H9 (cell line): Measurements from ENCODE around the gene CNNM4. TPM values are rescaled to one million over a fixed set of nuclear protein-coding genes. Genes with fewer than 3 reads are reported as not detected.
"Not testable (repeated sequence)": the region's sequence is repeated elsewhere in the genome, so short reads cannot be mapped to it uniquely, and the experiment has no call there.

Source experiments
- DNase-seq: peaks from one replicate; pipeline ENCODE4 v3.0.0-alpha.2; 2017
- H2AFZ ChIP-seq: one replicate; pipeline ENCODE4 v1.6.1; 2013; ENCODE audit warnings: mild to moderate bottlenecking, low read length, control low read depth, moderate library complexity
- H2AK5ac ChIP-seq: 2 replicates; pipeline ENCODE4 v1.6.1; 2013; ENCODE audit warnings: low read length, control low read depth, mixed read lengths; ENCODE audit not compliant: insufficient read length
- H2BK120ac ChIP-seq: one replicate; pipeline ENCODE4 v1.6.1; 2013; ENCODE audit warnings: low read depth, mild to moderate bottlenecking, low read length, control low read depth, inconsistent platforms; ENCODE audit not compliant: poor library complexity, severe bottlenecking
- H2BK12ac ChIP-seq: 2 replicates; pipeline ENCODE4 v1.6.1; 2013; ENCODE audit warnings: low read length, control low read depth, mixed read lengths, low read depth; ENCODE audit not compliant: insufficient read length
- H2BK15ac ChIP-seq: 2 replicates; pipeline ENCODE4 v1.6.1; 2013; ENCODE audit warnings: low read depth, low read length, control low read depth
- H2BK20ac ChIP-seq: one replicate; pipeline ENCODE4 v1.6.1; 2013; ENCODE audit warnings: low read depth, mild to moderate bottlenecking, low read length, control low read depth, inconsistent platforms; ENCODE audit not compliant: poor library complexity, severe bottlenecking
- H2BK5ac ChIP-seq: 2 replicates; pipeline ENCODE4 v1.6.1; 2013; ENCODE audit warnings: low read length, control low read depth, mixed read lengths; ENCODE audit not compliant: insufficient read length
- H3K14ac ChIP-seq: 2 replicates; pipeline ENCODE4 v1.6.1; 2013; ENCODE audit warnings: low read length, control low read depth; ENCODE audit not compliant: insufficient read depth
- H3K18ac ChIP-seq: 2 replicates; pipeline ENCODE4 v1.6.1; 2013; ENCODE audit warnings: low read depth, mild to moderate bottlenecking, mixed read lengths, low read length, control low read depth; ENCODE audit not compliant: insufficient read length
- H3K23ac ChIP-seq: 2 replicates; pipeline ENCODE4 v1.6.1; 2013; ENCODE audit warnings: low read length, control low read depth, mixed read lengths, low read depth; ENCODE audit not compliant: insufficient read length
- H3K23me2 ChIP-seq: 2 replicates; pipeline ENCODE4 v1.6.1; 2013; ENCODE audit warnings: low read depth, mild to moderate bottlenecking, mixed read lengths, low read length, control low read depth; ENCODE audit not compliant: insufficient read length, poor library complexity, severe bottlenecking
- H3K27ac ChIP-seq: 2 replicates; pipeline ENCODE4 v1.5.1; 2013; ENCODE audit warnings: low read length, control low read depth, mixed read lengths, low read depth; ENCODE audit not compliant: insufficient read length
- H3K27me3 ChIP-seq: 2 replicates; pipeline ENCODE4 v1.6.1; 2013; ENCODE audit warnings: low read length, control low read depth, inconsistent platforms; ENCODE audit not compliant: insufficient read depth
- H3K4ac ChIP-seq: 2 replicates; pipeline ENCODE4 v1.6.1; 2013; ENCODE audit warnings: low read depth, mild to moderate bottlenecking, control low read depth, inconsistent platforms, low read length, moderate library complexity
- H3K4me1 ChIP-seq: 2 replicates; pipeline ENCODE4 v1.6.1; 2013; ENCODE audit warnings: low read length, control low read depth, inconsistent platforms; ENCODE audit not compliant: insufficient read depth
- H3K4me2 ChIP-seq: 2 replicates; pipeline ENCODE4 v1.6.1; 2013; ENCODE audit warnings: low read length, control low read depth, mixed read lengths; ENCODE audit not compliant: insufficient read length, insufficient read depth
- H3K56ac ChIP-seq: 2 replicates; pipeline ENCODE4 v1.6.1; 2013; ENCODE audit warnings: low read depth, mild to moderate bottlenecking, mixed read lengths, low read length, control low read depth; ENCODE audit not compliant: insufficient read length
- H3K79me1 ChIP-seq: 2 replicates; pipeline ENCODE4 v1.6.1; 2013; ENCODE audit warnings: low read depth, mild to moderate bottlenecking, moderate library complexity, low read length, control low read depth, inconsistent platforms; ENCODE audit not compliant: insufficient read depth, poor library complexity, severe bottlenecking
- H3K79me2 ChIP-seq: 2 replicates; pipeline ENCODE4 v1.6.1; 2013; ENCODE audit warnings: low read length, control low read depth, inconsistent platforms; ENCODE audit not compliant: insufficient read depth
- H3K9ac ChIP-seq: 2 replicates; pipeline ENCODE4 v1.6.1; 2013; ENCODE audit warnings: low read length, control low read depth, mixed read lengths; ENCODE audit not compliant: insufficient read length; ENCODE audit errors: extremely low read depth
- H3K9me3 ChIP-seq: one replicate; pipeline ENCODE4 v1.6.1; 2013; ENCODE audit warnings: low read depth, low read length, inconsistent platforms; ENCODE audit not compliant: control insufficient read depth
- H3T11ph ChIP-seq: one replicate; pipeline ENCODE4 v1.6.1; 2013; ENCODE audit warnings: mild to moderate bottlenecking, low read length, control low read depth, inconsistent platforms
- H4K20me1 ChIP-seq: one replicate; pipeline ENCODE4 v1.6.1; 2013; ENCODE audit not compliant: control insufficient read depth, insufficient read length, insufficient read depth
- H4K5ac ChIP-seq: 2 replicates; pipeline ENCODE4 v1.6.1; 2013; ENCODE audit warnings: low read depth, mild to moderate bottlenecking, mixed read lengths, low read length, control low read depth; ENCODE audit not compliant: insufficient read length
- H4K8ac ChIP-seq: replicated peaks from 2 replicates; pipeline ENCODE4 v1.6.1; 2013; ENCODE audit warnings: low read length, control low read depth, mixed read lengths, low read depth; ENCODE audit not compliant: insufficient read length
- H4K91ac ChIP-seq: 2 replicates; pipeline ENCODE4 v1.6.1; 2013; ENCODE audit warnings: low read depth, mild to moderate bottlenecking, moderate library complexity, mixed read lengths, low read length, control low read depth; ENCODE audit not compliant: insufficient read length
- H3K27ac Mint-ChIP-seq, 3 experiments: 2 replicates in 2 of 3; 3 replicates in 1 of 3; pipeline ENCODE4 v1.8.0; 2020 to 2021; ENCODE audit warnings: mixed read lengths in 3 of 3, mild to moderate bottlenecking in 1 of 3, moderate library complexity in 1 of 3
- H3K27me3 Mint-ChIP-seq: 2 replicates; pipeline ENCODE4 v1.8.0; 2021; ENCODE audit warnings: low read depth, mild to moderate bottlenecking, moderate library complexity, mixed read lengths
- H3K36me3 Mint-ChIP-seq, 3 experiments: 2 replicates in 2 of 3; 3 replicates in 1 of 3; pipeline ENCODE4 v1.8.0; 2020 to 2021; ENCODE audit warnings: low read depth in 3 of 3, mixed read lengths in 3 of 3; ENCODE audit not compliant: insufficient read depth in 1 of 3
- H3K4me1 Mint-ChIP-seq, 2 experiments: 2 replicates each; pipeline ENCODE4 v1.8.0; 2020; ENCODE audit warnings: mixed read lengths in 2 of 2
- H3K4me3 Mint-ChIP-seq, 2 experiments: 2 replicates in 1 of 2; 3 replicates in 1 of 2; pipeline ENCODE4 v1.8.0; 2020 to 2021; ENCODE audit warnings: mild to moderate bottlenecking in 2 of 2, mixed read lengths in 2 of 2, moderate library complexity in 1 of 2
- H3K9me3 Mint-ChIP-seq, 2 experiments: 2 replicates in 1 of 2; 3 replicates in 1 of 2; pipeline ENCODE4 v1.8.0; 2020; ENCODE audit warnings: mild to moderate bottlenecking in 2 of 2, mixed read lengths in 2 of 2, moderate library complexity in 1 of 2
- CTCF ChIP-seq: fragments of 200-600 bp; sonication (generic); conservative IDR thresholded peaks from 3 replicates; pipeline ENCODE4 v1.8.0; 2021; ENCODE audit warnings: antibody characterized with exemption, mild to moderate bottlenecking
- WGBS: extraction: QIAGEN DNeasy Blood & Tissue Kit; methylation state at CpG from one replicate; pipeline ENCODE4 v1.1.7; 2013; ENCODE audit warnings: missing lambda C conversion rate, low lambda C conversion rate, mixed read lengths; ENCODE audit not compliant: insufficient read length; ENCODE audit errors: extremely low coverage; 5-methylcytosine and 5-hydroxymethylcytosine counted together
- total RNA-seq: library from RNA; stranded (reverse); gene quantifications from 2 replicates; pipeline ENCODE4 v1.2.1, GENCODE V29; 2021

Gene CNNM4
- total RNA-seq, 1 experiment from 2014 or later: 8.5 TPM

DNA sequence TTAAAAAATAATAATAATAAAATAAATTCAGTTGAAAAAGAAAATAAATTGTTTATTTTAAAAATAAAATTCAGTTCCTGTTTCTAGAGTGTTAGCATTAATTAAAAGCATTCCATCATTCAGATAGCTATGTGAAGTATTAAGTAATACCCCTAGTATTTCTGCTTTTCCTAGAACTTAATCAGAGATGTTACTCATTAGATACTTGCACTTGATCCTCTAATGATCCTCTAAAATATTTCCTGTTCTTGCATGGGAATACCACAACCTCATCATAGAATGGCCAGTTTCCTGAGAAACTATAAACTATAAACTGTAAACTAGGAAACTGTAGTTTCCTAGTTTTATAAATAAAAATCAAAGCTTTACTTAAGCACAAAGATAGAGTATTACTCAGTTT is 44.3 kb downstream of the CNNM4 start:
- H3K23me2 ChIP-seq: no peaks in the 10 kb centered on the region
- no peak overlapping the region for H2AFZ ChIP-seq
- H3K14ac ChIP-seq: no peak overlapping the region
- TF ChIP-seq CTCF: no peak
- H3K4me2 ChIP-seq: no peak overlapping the region
- no peak overlapping the region for H3T11ph ChIP-seq
- H4K8ac ChIP-seq: no peak overlapping the region
- H2BK15ac ChIP-seq: no peak overlapping the region
- Mint-ChIP-seq H3K27me3 (no peaks in the 10 kb centered on the region), H3K4me3 (no peak overlapping the region), H3K9me3 (peaks cover 0 to 4% of the 10 kb centered on the region in 2 experiments; a peak in 1 of 5 replicates), H3K27ac (no peak overlapping the region), H3K36me3 (peaks cover 8 to 11% (median 9%) of the 10 kb centered on the region in 3 experiments), H3K4me1 (no peaks in the 10 kb centered on the region)
- no peak overlapping the region for H2BK12ac ChIP-seq
- no peak overlapping the region for H2AK5ac ChIP-seq
- H4K91ac ChIP-seq: no peak overlapping the region
- H2BK120ac ChIP-seq: no peak overlapping the region
- no peak overlapping the region for H3K18ac ChIP-seq
- no peaks in the 10 kb centered on the region for H3K79me2 ChIP-seq
- no peaks in the 10 kb centered on the region for H3K27me3 ChIP-seq
- no peak overlapping the region for H4K5ac ChIP-seq
- H3K56ac ChIP-seq: no peak overlapping the region
- H3K9ac ChIP-seq: no peak overlapping the region
- H4K20me1 ChIP-seq: no peaks in the 10 kb centered on the region
- no peak for DNase-seq
- no peaks in the 10 kb centered on the region for H3K4me1 ChIP-seq
- H3K27ac ChIP-seq: no peak overlapping the region
- H3K79me1 ChIP-seq: no peaks in the 10 kb centered on the region
- H3K23ac ChIP-seq: no peak overlapping the region
- H2BK20ac ChIP-seq: no peak overlapping the region
- no peak overlapping the region for H2BK5ac ChIP-seq
- H3K9me3 ChIP-seq: no peaks in the 10 kb centered on the region
- H3K4ac ChIP-seq: no peak overlapping the region

DNA sequence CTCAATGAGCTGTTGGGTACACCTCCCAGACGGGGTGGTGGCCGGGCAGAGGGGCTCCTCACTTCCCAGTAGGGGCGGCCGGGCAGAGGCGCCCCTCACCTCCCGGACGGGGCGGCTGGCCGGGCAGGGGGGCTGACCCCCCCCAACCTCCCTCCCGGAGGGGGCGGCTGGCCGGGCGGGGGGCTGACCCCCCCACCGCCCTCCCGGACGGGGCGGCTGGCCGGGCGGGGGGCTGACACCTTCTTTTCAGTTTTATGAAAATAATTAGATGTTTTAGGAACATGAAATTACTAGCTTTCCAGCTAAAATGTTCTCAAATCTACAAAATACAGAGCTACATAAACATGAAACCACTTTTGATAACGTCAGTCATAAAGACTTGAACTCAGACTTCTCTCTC is 45.2 kb downstream of the CNNM4 start:
- not testable (repeated sequence) for H4K91ac ChIP-seq, H2BK5ac ChIP-seq, H2AFZ ChIP-seq, DNase-seq, H3K23ac ChIP-seq, H2BK120ac ChIP-seq, H3K9me3 Mint-ChIP-seq, H3K18ac ChIP-seq, H3K23me2 ChIP-seq, H3K9ac ChIP-seq, H3K4ac ChIP-seq, H3K27ac Mint-ChIP-seq, H3K79me2 ChIP-seq, H3K27ac ChIP-seq, H3K56ac ChIP-seq, H3K27me3 Mint-ChIP-seq, H2BK15ac ChIP-seq, H3K14ac ChIP-seq, H2AK5ac ChIP-seq, H3K79me1 ChIP-seq, H3T11ph ChIP-seq, H3K27me3 ChIP-seq, H2BK12ac ChIP-seq, H3K4me1 Mint-ChIP-seq, H4K20me1 ChIP-seq, H3K9me3 ChIP-seq, H3K4me2 ChIP-seq, H3K4me3 Mint-ChIP-seq, H4K8ac ChIP-seq, H3K4me1 ChIP-seq, H4K5ac ChIP-seq, H2BK20ac ChIP-seq
- peaks cover 8 to 11% (median 9%) of the 10 kb centered on the region in 3 experiments for H3K36me3 Mint-ChIP-seq
- no CpG with 5 or more reads among the region's 20 CpGs for WGBS
